Naive thymus-derived CD4-positive, alpha-beta T cell (primary cell): ENCODE data around the gene LONP1. TPM values are rescaled to one million over a fixed set of nuclear protein-coding genes. Genes with fewer than 3 reads are reported as not detected.
"Not testable (repeated sequence)": the region's sequence is repeated elsewhere in the genome, so short reads cannot be mapped to it uniquely, and the experiment has no call there.

Experiments used
- ATAC-seq: fragments of 150-1000 bp; cut with Tn5 transposase; 2 replicates; pipeline ENCODE4 v1.10.0; 2021; ENCODE audit warnings: mild to moderate bottlenecking, moderate library complexity
- CTCF ChIA-PET: fragments of 350-600 bp; sonication (Branson Sonifier 250); formaldehyde crosslinking; loops from one replicate; lab custom pipeline; 2021; ENCODE audit warnings: antibody characterized with exemption; lab: Charles Lee
- POLR2A ChIA-PET: fragments of 350-600 bp; sonication (Branson Sonifier 250); formaldehyde crosslinking; loops from one replicate; lab custom pipeline; 2021; ENCODE audit warnings: antibody characterized with exemption, inconsistent platforms; lab: Charles Lee
- DNase-seq, 9 donors: peaks; one replicate each; pipeline versions ENCODE4 v3.0.0 to v3.0.0-alpha.2; 2020 to 2022; ENCODE audit warnings: mixed read lengths in 1 of 9
- H3K27ac ChIP-seq: one replicate; pipeline ENCODE4 v1.7.0; 2013; ENCODE audit warnings: mild to moderate bottlenecking, low read depth, low read length, moderate library complexity
- H3K27me3 ChIP-seq, 2 donors: one replicate each; pipeline ENCODE4 v1.7.0; 2013; ENCODE audit warnings: low read length in 2 of 2, mild to moderate bottlenecking in 2 of 2, moderate library complexity in 2 of 2; ENCODE audit not compliant: control insufficient read depth in 2 of 2, insufficient read depth in 2 of 2
- H3K36me3 ChIP-seq, 3 experiments: 1 replicate in 2 of 3; 2 replicates in 1 of 3; pipeline ENCODE4 v1.7.0; 2013; ENCODE audit warnings: low read length in 3 of 3, mild to moderate bottlenecking in 3 of 3, moderate library complexity in 1 of 3; ENCODE audit not compliant: insufficient read depth in 3 of 3, control insufficient read depth in 2 of 3
- H3K4me1 ChIP-seq, 2 donors: one replicate each; pipeline ENCODE4 v1.7.0; 2013; ENCODE audit warnings: low read length in 2 of 2, mild to moderate bottlenecking in 2 of 2, moderate library complexity in 1 of 2; ENCODE audit not compliant: control insufficient read depth in 2 of 2, insufficient read depth in 2 of 2
- H3K4me3 ChIP-seq: 2 replicates; pipeline ENCODE4 v1.7.0; 2013; ENCODE audit warnings: mild to moderate bottlenecking, low read length
- H3K9me3 ChIP-seq, 3 experiments: 1 replicate in 2 of 3; 2 replicates in 1 of 3; pipeline ENCODE4 v1.7.0; 2013; ENCODE audit warnings: low read length in 3 of 3; ENCODE audit not compliant: control insufficient read depth in 2 of 3
- H3K27ac Mint-ChIP-seq, 9 donors: one replicate each; pipeline ENCODE4 v1.8.0; 2020 to 2022; ENCODE audit warnings: mixed read lengths in 9 of 9, mild to moderate bottlenecking in 8 of 9, moderate library complexity in 5 of 9, inconsistent platforms in 2 of 9
- H3K27me3 Mint-ChIP-seq, 5 donors: one replicate each; pipeline ENCODE4 v1.8.0; 2021 to 2022; ENCODE audit warnings: mixed read lengths in 5 of 5, mild to moderate bottlenecking in 1 of 5
- H3K36me3 Mint-ChIP-seq, 5 donors: one replicate each; pipeline ENCODE4 v1.8.0; 2020 to 2022; ENCODE audit warnings: mixed read lengths in 5 of 5, mild to moderate bottlenecking in 3 of 5, inconsistent platforms in 1 of 5
- H3K4me1 Mint-ChIP-seq, 7 donors: one replicate each; pipeline ENCODE4 v1.8.0; 2020 to 2022; ENCODE audit warnings: mixed read lengths in 7 of 7, mild to moderate bottlenecking in 3 of 7, inconsistent platforms in 1 of 7
- H3K4me3 Mint-ChIP-seq, 10 donors: one replicate each; pipeline ENCODE4 v1.8.0; 2020 to 2022; ENCODE audit warnings: mild to moderate bottlenecking in 10 of 10, mixed read lengths in 10 of 10, moderate library complexity in 6 of 10, inconsistent platforms in 2 of 10
- H3K9me3 Mint-ChIP-seq, 11 donors: one replicate each; pipeline ENCODE4 v1.8.0; 2020 to 2022; ENCODE audit warnings: mixed read lengths in 11 of 11, mild to moderate bottlenecking in 4 of 11, inconsistent platforms in 1 of 11, moderate library complexity in 1 of 11
- intact Hi-C, 2 donors: fragments of 100-400 bp; cut with micrococcal nuclease; formaldehyde crosslinking; loops; one replicate each; pipeline ENCODE4 v1.15.1; 2023
- polyA plus RNA-seq, 2 donors: library from polyadenylated mRNA; unstranded; fragments of 300-500 nt; fragmentation: Illumina TruSeq; gene quantifications; one replicate each; pipeline ENCODE4 v1.2.3, GENCODE V29; 2021
- total RNA-seq, 6 experiments: library from RNA in 5 of 6; stranded (reverse) in 5 of 6; gene quantifications; 1 replicate in 5 of 6; 2 replicates in 1 of 6; pipeline ENCODE4 v1.2.3 and lab custom pipeline; 2021 to 2026

The LONP1 gene
- total and polyA plus RNA-seq, 7 experiments from 2014 or later: 20.0 to 102 (median 73.6) TPM

- ChIA-PET CTCF (interaction anchor here (0.5 to 1.5 kb wide), 11 partner anchors 9 to 1048 kb away, joined by 3 to 10 read pairs (median 4); partner anchors contain the start of genes CATSPERD, LONP1, SAFB and SAFB2), POLR2A (interaction anchor here (0.7 to 2.0 kb wide), 24 partner anchors 9 to 213 kb away, joined by 3 to 32 read pairs (median 4); partner anchors contain the start of genes CATSPERD, DUS3L, HSD11B1L and LONP1)
- Histone ChIP-seq H3K9me3 (no peaks in the 10 kb centered on the region), H3K27ac (peak within 1 kb of the TSS; percentile 85), H3K4me3 (peak within 1 kb of the TSS; percentile 90), H3K36me3 (peaks cover 0 to 37% (median 8%) of the 10 kb centered on the region in 3 experiments), H3K27me3 (no peaks in the 10 kb centered on the region), H3K4me1 (peaks cover 12 to 21% of the 10 kb centered on the region in 2 donors)
- Mint-ChIP-seq H3K27me3 (no peaks in the 10 kb centered on the region), H3K27ac (peak within 1 kb of the TSS; percentile 89 to 97 (median 93)), H3K4me1 (peaks cover 5 to 39% (median 33%) of the 10 kb centered on the region in 7 donors), H3K9me3 (peaks cover 0 to 3% (median 0%) of the 10 kb centered on the region in 11 donors), H3K4me3 (peak within 1 kb of the TSS; percentile 90 to 98 (median 94)), H3K36me3 (peaks cover 0 to 12% (median 0%) of the 10 kb centered on the region in 5 donors)
- intact Hi-C loops: loop anchor here (1.0 to 2.0 kb wide), 7 partner anchors 10 to 288 kb away; partner anchors contain the start of genes CATSPERD (in 2 of the 2), LONP1 (in 2 of the 2), MICOS13 (in 2 of the 2) and DUS3L (in 1 of the 2)
- peak; percentile 77 for ATAC-seq
- peak; percentile 95 to 100 (median 99) for DNase-seq
Observed at GRCh38 chr19:5690125-5690954, 29.6 kb downstream of the LONP1 start, which contains the start of gene RPL36. RPL36 (plus strand) TSS chr19:5690295; CDS start chr19:5690508, 213 bp downstream.

- POLR2A ChIA-PET: interaction anchor here (2.0 kb wide), 1 partner anchor 32 kb away, joined by 32 read pairs; the partner anchor contains the start of genes CATSPERD and LONP1
- Mint-ChIP-seq H3K4me3 (peak overlapping the region; percentile 53 to 76 (median 65)), H3K4me1 (peaks cover 5 to 39% (median 33%) of the 10 kb centered on the region in 7 donors), H3K36me3 (peaks cover 0 to 11% (median 0%) of the 10 kb centered on the region in 5 donors), H3K27ac (peak overlapping the region in 5 of 9 donors; percentile 50 to 72 (median 53))
- H3K27me3 ChIP-seq, DNase-seq, H3K9me3 ChIP-seq, H3K4me3 ChIP-seq, ATAC-seq, H3K9me3 Mint-ChIP-seq, CTCF ChIA-PET, H3K27me3 Mint-ChIP-seq, H3K27ac ChIP-seq: not testable (repeated sequence)
- Histone ChIP-seq H3K36me3 (peaks cover 0 to 18% (median 4%) of the 10 kb centered on the region in 3 experiments), H3K4me1 (peaks cover 12 to 21% of the 10 kb centered on the region in 2 donors)
- intact Hi-C loops: loop anchor here (5.0 to 10.0 kb wide), 5 partner anchors 426 to 1846 kb away; partner anchors contain the start of genes ALKBH7 (in 1 of the 2), GPR108 (in 1 of the 2), KDM4B (in 1 of the 2) and PNPLA6 (in 1 of the 2)
Observed at GRCh38 chr19:5688262-5688881, 31.6 kb downstream of the LONP1 start.

- peaks cover 0 to 10% (median 4%) of the 10 kb centered on the region in 3 experiments for H3K36me3 ChIP-seq
- Mint-ChIP-seq H3K27me3 (peaks cover 0 to 3% (median 0%) of the 10 kb centered on the region in 5 donors), H3K4me3 (peak overlapping the region; percentile 71 to 91 (median 82)), H3K4me1 (peaks cover 5 to 36% (median 31%) of the 10 kb centered on the region in 7 donors), H3K27ac (peak overlapping the region in 2 of 9 donors; percentile 53 to 87), H3K36me3 (peaks cover 0 to 11% (median 0%) of the 10 kb centered on the region in 5 donors), H3K9me3 (peaks cover 0 to 3% (median 0%) of the 10 kb centered on the region in 11 donors)
- H3K4me1 ChIP-seq: peaks cover 12 to 21% of the 10 kb centered on the region in 2 donors
- H3K9me3 ChIP-seq: no peaks in the 10 kb centered on the region
- CTCF ChIA-PET: interaction anchor here (1.7 to 2.0 kb wide), 2 partner anchors 65 to 117 kb away, joined by 6 to 8 read pairs; partner anchors contain the start of genes SAFB and SAFB2
- H3K27me3 ChIP-seq: no peaks in the 10 kb centered on the region
- no peak for DNase-seq
- H3K27ac ChIP-seq: peak overlapping the region; percentile 73
- ATAC-seq: no peak
- peak overlapping the region; percentile 58 for H3K4me3 ChIP-seq
- intact Hi-C loops: loop anchor here (5.0 to 10.0 kb wide), 5 partner anchors 427 to 1847 kb away; partner anchors contain the start of genes ALKBH7 (in 1 of the 2), GPR108 (in 1 of the 2), KDM4B (in 1 of the 2) and PNPLA6 (in 1 of the 2)
- POLR2A ChIA-PET: interaction anchor here (1.1 to 2.1 kb wide), 4 partner anchors 20 to 896 kb away, joined by 3 to 21 read pairs (median 12); partner anchors contain the start of genes CATSPERD, FEM1A, LONP1 and SAFB
Observed at GRCh38 chr19:5687360-5688198, 32.4 kb downstream of the LONP1 start.

GRCh38 chr19:5686647-5687359 is 33.1 kb downstream of the LONP1 start:
- DNase-seq: peak; percentile 77 to 100 (median 84)
- H3K4me1 Mint-ChIP-seq: peaks cover 5 to 40% (median 31%) of the 10 kb centered on the region in 7 donors
- H3K27me3 Mint-ChIP-seq: peaks cover 0 to 9% (median 0%) of the 10 kb centered on the region in 5 donors
- Histone ChIP-seq H3K27ac (peak overlapping the region; percentile 73), H3K4me3 (peak overlapping the region; percentile 58), H3K27me3 (no peaks in the 10 kb centered on the region), H3K9me3 (no peaks in the 10 kb centered on the region), H3K4me1 (peaks cover 7 to 16% of the 10 kb centered on the region in 2 donors), H3K36me3 (peaks cover 0 to 2% (median 0%) of the 10 kb centered on the region in 3 experiments)
- H3K4me3 Mint-ChIP-seq: peak overlapping the region; percentile 71 to 91 (median 84)
- peaks cover 0 to 3% (median 0%) of the 10 kb centered on the region in 11 donors for H3K9me3 Mint-ChIP-seq
- intact Hi-C loops: loop anchor here (5.0 to 10.0 kb wide), 5 partner anchors 428 to 1848 kb away; partner anchors contain the start of genes ALKBH7 (in 1 of the 2), GPR108 (in 1 of the 2), KDM4B (in 1 of the 2) and PNPLA6 (in 1 of the 2)
- peaks cover 0 to 9% (median 0%) of the 10 kb centered on the region in 5 donors for H3K36me3 Mint-ChIP-seq
- H3K27ac Mint-ChIP-seq: peak overlapping the region; percentile 66 to 92 (median 88)
- ATAC-seq: peak; percentile 81
- ChIA-PET CTCF (interaction anchor here (0.9 to 2.0 kb wide), 5 partner anchors 12 to 118 kb away, joined by 3 to 8 read pairs (median 3); partner anchors contain the start of genes CATSPERD, SAFB and SAFB2), POLR2A (interaction anchor here (0.6 to 2.1 kb wide), 8 partner anchors 21 to 895 kb away, joined by 3 to 21 read pairs (median 3); partner anchors contain the start of genes CATSPERD, DUS3L, FEM1A and LONP1)
